Measurements from ENCODE around the gene CCDC116.
"Not testable (repeated sequence)": the region's sequence is repeated elsewhere in the genome, so short reads cannot be mapped to it uniquely, and the experiment has no call there.

The CCDC116 gene

GRCh38 chr22:21603973-21604372 lies 28.6 kb upstream of the CCDC116 start:
- H3K4me3 ChIP-seq, result no peak overlapping the region
- no peaks in the 10 kb centered on the region for H3K9me3 ChIP-seq
- H3K27ac ChIP-seq, result no peak overlapping the region
- no peaks in the 10 kb centered on the region for H3K36me3 ChIP-seq
- intact Hi-C loops (cut with DNase I; ENCODE audit: low total_unique reads), result no loop called here
- no peaks in the 10 kb centered on the region for H3K27me3 ChIP-seq
- no peak for DNase-seq
- H3K4me1 ChIP-seq, result peaks cover 0 to 41% (median 11%) of the 10 kb centered on the region in 4 donors
- TF ChIP-seq CTCF (IDR thresholded peaks at IDR 0.05), result no peak

GRCh38 chr22:21605887-21606564 lies 26.5 kb upstream of the CCDC116 start:
- Histone ChIP-seq H3K27ac (no peak overlapping the region), H3K27me3 (no peaks in the 10 kb centered on the region), H3K9me3 (no peaks in the 10 kb centered on the region), H3K4me3 (no peak overlapping the region), H3K36me3 (peaks cover 3 to 10% (median 5%) of the 10 kb centered on the region in 3 donors), H3K4me1 (peaks cover 0 to 25% (median 5%) of the 10 kb centered on the region in 4 donors)
- intact Hi-C loops (cut with DNase I; ENCODE audit: low total_unique reads), result no loop called here
- no peak for TF ChIP-seq CTCF (IDR thresholded peaks at IDR 0.05)
- no peak for DNase-seq

- Histone ChIP-seq H3K36me3 (peaks cover 7 to 17% (median 13%) of the 10 kb centered on the region in 3 donors), H3K27me3 (no peaks in the 10 kb centered on the region), H3K27ac (no peak overlapping the region), H3K9me3 (no peaks in the 10 kb centered on the region), H3K4me3 (no peak overlapping the region), H3K4me1 (peaks cover 0 to 24% (median 5%) of the 10 kb centered on the region in 4 donors)
- no peak for DNase-seq
- intact Hi-C loops (cut with DNase I; ENCODE audit: low total_unique reads), result no loop called here
- no peak for TF ChIP-seq CTCF (IDR thresholded peaks at IDR 0.05)
These were observed 25.8 kb upstream of the CCDC116 start for GRCh38 chr22:21606775-21607174.

- peaks cover 7 to 42% (median 26%) of the 10 kb centered on the region in 3 donors for H3K36me3 ChIP-seq
- DNase-seq; H3K27me3 ChIP-seq; H3K27ac ChIP-seq; H3K4me3 ChIP-seq; intact Hi-C loops (cut with DNase I; ENCODE audit: low total_unique reads); H3K9me3 ChIP-seq: not testable (repeated sequence)
- peaks cover 0 to 13% (median 5%) of the 10 kb centered on the region in 4 donors for H3K4me1 ChIP-seq
These were observed 22.9 kb upstream of the CCDC116 start for GRCh38 chr22:21609556-21610157.

GRCh38 chr22:21611210-21611977 lies 21.2 kb upstream of the CCDC116 start:
- Histone ChIP-seq H3K27ac (no peak overlapping the region), H3K4me3 (no peak overlapping the region), H3K27me3 (no peaks in the 10 kb centered on the region), H3K4me1 (peaks cover 0 to 7% (median 5%) of the 10 kb centered on the region in 4 donors), H3K36me3 (peaks cover 7 to 56% (median 30%) of the 10 kb centered on the region in 3 donors), H3K9me3 (no peaks in the 10 kb centered on the region)
- intact Hi-C loops (cut with DNase I; ENCODE audit: low total_unique reads), result no loop called here
- no peak for TF ChIP-seq CTCF (IDR thresholded peaks at IDR 0.05)
- DNase-seq, result no peak

- H3K27me3 ChIP-seq, result no peaks in the 10 kb centered on the region
- no peak for TF ChIP-seq CTCF (IDR thresholded peaks at IDR 0.05)
- no peak for DNase-seq
- peaks cover 7 to 56% (median 30%) of the 10 kb centered on the region in 3 donors for H3K36me3 ChIP-seq
- intact Hi-C loops (cut with DNase I; ENCODE audit: low total_unique reads), result no loop called here
- H3K27ac ChIP-seq, result no peak overlapping the region
- H3K9me3 ChIP-seq, result no peaks in the 10 kb centered on the region
- H3K4me3 ChIP-seq, result no peak overlapping the region
- H3K4me1 ChIP-seq, result no peaks in the 10 kb centered on the region
These were observed 19.7 kb upstream of the CCDC116 start for GRCh38 chr22:21612858-21613257.
